Neural progenitor cell (in vitro differentiated cells): ENCODE measurements around the gene MRM3. TPM values are rescaled to one million over a fixed set of nuclear protein-coding genes. Genes with fewer than 3 reads are reported as not detected.
"Not testable (repeated sequence)": the region's sequence is repeated elsewhere in the genome, so short reads cannot be mapped to it uniquely, and the experiment has no call there.

ENCODE experiments used
- DNase-seq: peaks from one replicate; pipeline ENCODE4 v3.0.0-alpha.2; 2016; ENCODE audit warnings: low spot score
- H2AFZ ChIP-seq: fragments of 200-600 bp; sonication (generic); replicated peaks from 2 replicates; pipeline ENCODE4 v1.6.1; 2016; ENCODE audit warnings: antibody characterized with exemption
- H3F3A ChIP-seq: fragments of 200-600 bp; sonication (generic); 2 replicates; pipeline ENCODE4 v1.6.1; 2016; ENCODE audit warnings: antibody characterized with exemption, low read depth
- H3K27ac ChIP-seq: fragments of 200-600 bp; sonication (generic); 2 replicates; pipeline ENCODE4 v1.5.1; 2016; ENCODE audit warnings: mild to moderate bottlenecking
- H3K27me3 ChIP-seq: fragments of 200-600 bp; sonication (generic); 2 replicates; pipeline ENCODE4 v1.6.1; 2016; ENCODE audit warnings: mild to moderate bottlenecking, moderate library complexity
- H3K36me3 ChIP-seq: fragments of 200-600 bp; sonication (generic); 2 replicates; pipeline ENCODE4 v1.5.1; 2016
- H3K4me1 ChIP-seq: fragments of 200-600 bp; sonication (generic); 2 replicates; pipeline ENCODE4 v1.6.1; 2016; ENCODE audit warnings: mixed run types
- H3K4me2 ChIP-seq: fragments of 200-600 bp; sonication (generic); 2 replicates; pipeline ENCODE4 v1.6.1; 2016
- H3K4me3 ChIP-seq: fragments of 200-600 bp; sonication (generic); 2 replicates; pipeline ENCODE4 v1.5.1; 2016
- H3K79me2 ChIP-seq: fragments of 200-600 bp; sonication (generic); 2 replicates; pipeline ENCODE4 v1.6.1; 2016; ENCODE audit warnings: low read depth
- H3K9ac ChIP-seq: fragments of 200-600 bp; sonication (generic); 2 replicates; pipeline ENCODE4 v1.6.1; 2016
- H3K9me3 ChIP-seq: fragments of 200-600 bp; sonication (generic); 2 replicates; pipeline ENCODE4 v1.5.1; 2016; ENCODE audit warnings: low read depth
- H4K20me1 ChIP-seq: fragments of 200-600 bp; sonication (generic); 2 replicates; pipeline ENCODE4 v1.6.1; 2016; ENCODE audit warnings: low read depth
- H3K27ac Mint-ChIP-seq: 3 replicates; pipeline ENCODE4 v1.8.0; 2021; ENCODE audit warnings: mixed read lengths
- H3K27me3 Mint-ChIP-seq: 2 replicates; pipeline ENCODE4 v1.8.0; 2022; ENCODE audit warnings: low read depth, mild to moderate bottlenecking, inconsistent platforms, moderate library complexity, mixed read lengths; ENCODE audit not compliant: insufficient read depth
- H3K36me3 Mint-ChIP-seq: 3 replicates; pipeline ENCODE4 v1.8.0; 2021; ENCODE audit warnings: mixed read lengths
- H3K4me1 Mint-ChIP-seq: 3 replicates; pipeline ENCODE4 v1.8.0; 2021; ENCODE audit warnings: mixed read lengths
- H3K4me3 Mint-ChIP-seq: 3 replicates; pipeline ENCODE4 v1.8.0; 2021; ENCODE audit warnings: mild to moderate bottlenecking, moderate library complexity, mixed read lengths
- H3K9me3 Mint-ChIP-seq: 3 replicates; pipeline ENCODE4 v1.8.0; 2020; ENCODE audit warnings: mixed read lengths
- EZH2 ChIP-seq: fragments of 200-600 bp; sonication (generic); IDR thresholded peaks from 2 replicates; pipeline ENCODE4 v1.6.1; 2017; ENCODE audit warnings: antibody characterized with exemption, mild to moderate bottlenecking, moderate library complexity
- EZH2phosphoT487 ChIP-seq: fragments of 200-600 bp; sonication (generic); IDR thresholded peaks from 2 replicates; pipeline ENCODE4 v1.6.1; 2017; ENCODE audit warnings: antibody characterized with exemption
- total RNA-seq: library from RNA; depleted of rRNA; stranded (reverse); fragments of >200 nt; gene quantifications from 2 replicates; pipeline ENCODE4 v1.2.3, GENCODE V29; 2015; ENCODE audit warnings: low replicate concordance
- TF ChIP-seq, protein P1 (sequence below): fragments of 200-600 bp; sonication (generic); IDR thresholded peaks from 2 replicates; pipeline ENCODE4 v1.5.1; 2017; ENCODE audit warnings: antibody characterized with exemption, mild to moderate bottlenecking

MRM3 gene
- total RNA-seq, 1 donor from 2014 or later = 22.3 TPM

DNA sequence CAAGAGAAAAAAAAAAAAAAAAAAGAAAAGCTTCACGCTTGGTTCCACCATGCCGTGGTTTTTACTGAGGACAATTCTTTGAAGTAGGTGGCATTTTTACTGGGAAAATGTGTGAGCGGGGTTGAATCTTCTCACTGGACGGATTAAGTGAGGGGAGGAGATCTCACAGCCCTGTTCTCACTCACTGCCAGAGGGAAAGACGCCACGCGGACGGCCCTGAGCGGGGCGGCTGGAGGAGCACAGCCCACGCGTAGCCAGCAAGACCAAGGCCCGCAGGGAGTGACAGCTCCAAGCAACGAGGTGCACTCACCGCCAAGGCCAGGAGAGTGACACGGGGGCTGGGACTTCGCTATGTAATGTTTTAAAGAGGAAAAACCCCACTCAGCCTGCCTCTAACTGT is 43.1 kb downstream of the MRM3 start:
- Histone ChIP-seq H3K79me2 (peaks cover 5% of the 10 kb centered on the region), H2AFZ (no peak overlapping the region), H3K4me1 (no peaks in the 10 kb centered on the region), H4K20me1 (peaks cover 3% of the 10 kb centered on the region), H3K4me3 (no peak overlapping the region), H3K9ac (no peak overlapping the region), H3K27ac (no peak overlapping the region), H3K4me2 (no peak overlapping the region), H3K9me3 (no peaks in the 10 kb centered on the region), H3K27me3 (no peaks in the 10 kb centered on the region), H3K36me3 (no peaks in the 10 kb centered on the region), H3F3A (no peaks in the 10 kb centered on the region)
- Mint-ChIP-seq H3K27me3 (no peaks in the 10 kb centered on the region), H3K4me3 (no peak overlapping the region), H3K4me1 (peaks cover 4% of the 10 kb centered on the region), H3K9me3 (no peaks in the 10 kb centered on the region), H3K27ac (no peak overlapping the region), H3K36me3 (peaks cover 19% of the 10 kb centered on the region)
- DNase-seq = no peak
- no peak for TF ChIP-seq EZH2
- TF ChIP-seq, protein P1, sequence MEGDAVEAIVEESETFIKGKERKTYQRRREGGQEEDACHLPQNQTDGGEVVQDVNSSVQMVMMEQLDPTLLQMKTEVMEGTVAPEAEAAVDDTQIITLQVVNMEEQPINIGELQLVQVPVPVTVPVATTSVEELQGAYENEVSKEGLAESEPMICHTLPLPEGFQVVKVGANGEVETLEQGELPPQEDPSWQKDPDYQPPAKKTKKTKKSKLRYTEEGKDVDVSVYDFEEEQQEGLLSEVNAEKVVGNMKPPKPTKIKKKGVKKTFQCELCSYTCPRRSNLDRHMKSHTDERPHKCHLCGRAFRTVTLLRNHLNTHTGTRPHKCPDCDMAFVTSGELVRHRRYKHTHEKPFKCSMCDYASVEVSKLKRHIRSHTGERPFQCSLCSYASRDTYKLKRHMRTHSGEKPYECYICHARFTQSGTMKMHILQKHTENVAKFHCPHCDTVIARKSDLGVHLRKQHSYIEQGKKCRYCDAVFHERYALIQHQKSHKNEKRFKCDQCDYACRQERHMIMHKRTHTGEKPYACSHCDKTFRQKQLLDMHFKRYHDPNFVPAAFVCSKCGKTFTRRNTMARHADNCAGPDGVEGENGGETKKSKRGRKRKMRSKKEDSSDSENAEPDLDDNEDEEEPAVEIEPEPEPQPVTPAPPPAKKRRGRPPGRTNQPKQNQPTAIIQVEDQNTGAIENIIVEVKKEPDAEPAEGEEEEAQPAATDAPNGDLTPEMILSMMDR = no peak
- no peak for TF ChIP-seq EZH2phosphoT487

DNA sequence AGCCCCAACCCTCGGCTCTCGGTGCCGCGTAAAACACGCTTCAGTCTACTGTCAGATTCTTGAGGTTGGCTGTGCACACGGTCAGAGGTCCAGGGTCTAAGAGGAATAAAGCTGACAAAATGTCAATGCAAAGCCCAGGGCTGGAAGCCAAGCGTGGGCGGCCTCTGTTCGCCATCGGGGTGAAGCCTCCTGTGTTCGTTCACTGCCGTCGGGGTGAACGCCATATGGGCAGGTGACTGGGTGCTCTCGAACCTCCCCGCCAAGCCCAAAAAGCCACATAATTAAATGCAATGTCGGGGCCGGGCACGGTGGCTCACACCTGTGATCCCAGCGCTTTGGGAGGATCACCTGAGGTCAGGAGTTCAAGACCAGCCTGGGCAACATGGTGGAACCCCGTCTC is 44.6 kb downstream of the MRM3 start:
- no peak for DNase-seq
- Mint-ChIP-seq H3K4me3 (no peak overlapping the region), H3K27ac (no peak overlapping the region), H3K27me3 (no peaks in the 10 kb centered on the region), H3K9me3 (peaks cover under 1% of the 10 kb centered on the region), H3K36me3 (peaks cover 20% of the 10 kb centered on the region), H3K4me1 (peaks cover 4% of the 10 kb centered on the region)
- Histone ChIP-seq H3K9ac (no peak overlapping the region), H3K4me1 (no peaks in the 10 kb centered on the region), H3F3A (no peaks in the 10 kb centered on the region), H3K4me2 (no peak overlapping the region), H3K9me3 (no peaks in the 10 kb centered on the region), H3K27ac (no peak overlapping the region), H4K20me1 (peaks cover 3% of the 10 kb centered on the region), H2AFZ (no peak overlapping the region), H3K27me3 (no peaks in the 10 kb centered on the region), H3K4me3 (no peak overlapping the region), H3K79me2 (peaks cover 9% of the 10 kb centered on the region), H3K36me3 (no peaks in the 10 kb centered on the region)
- no peak for TF ChIP-seq EZH2phosphoT487

DNA sequence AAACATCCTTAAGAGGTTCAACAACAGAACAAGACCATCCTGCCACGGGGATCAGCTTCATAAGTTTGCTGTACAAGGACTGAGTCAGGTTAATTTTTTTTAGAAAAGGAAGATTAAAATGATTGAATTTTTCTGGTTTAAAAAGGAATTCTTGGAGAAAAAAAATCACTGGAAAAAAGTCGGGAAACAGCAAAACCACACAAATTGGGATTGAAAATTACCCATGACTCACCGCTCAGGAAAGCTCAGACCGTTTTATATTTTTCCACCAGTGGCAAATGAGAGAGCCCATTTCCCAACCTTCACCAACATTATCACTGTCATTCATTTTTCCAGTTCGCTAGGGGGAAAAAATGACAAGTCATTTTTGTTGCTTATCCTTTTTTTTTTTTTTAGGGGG is 46.6 kb downstream of the MRM3 start:
- Histone ChIP-seq H3K4me2 (no peak overlapping the region), H3F3A (no peaks in the 10 kb centered on the region), H3K4me1 (no peaks in the 10 kb centered on the region), H2AFZ (no peak overlapping the region), H3K27me3 (no peaks in the 10 kb centered on the region), H3K36me3 (no peaks in the 10 kb centered on the region), H3K4me3 (no peak overlapping the region), H3K27ac (no peak overlapping the region), H4K20me1 (peaks cover 3% of the 10 kb centered on the region), H3K9me3 (no peaks in the 10 kb centered on the region), H3K79me2 (peaks cover 18% of the 10 kb centered on the region), H3K9ac (no peak overlapping the region)
- Mint-ChIP-seq H3K4me3 (no peak overlapping the region), H3K36me3 (peaks cover 28% of the 10 kb centered on the region), H3K27me3 (no peaks in the 10 kb centered on the region), H3K4me1 (peaks cover 4% of the 10 kb centered on the region), H3K27ac (no peak overlapping the region), H3K9me3 (peaks cover 17% of the 10 kb centered on the region)
- TF ChIP-seq EZH2phosphoT487 (no peak), EZH2 (no peak)
- TF ChIP-seq, protein P1 = no peak
- no peak for DNase-seq

DNA sequence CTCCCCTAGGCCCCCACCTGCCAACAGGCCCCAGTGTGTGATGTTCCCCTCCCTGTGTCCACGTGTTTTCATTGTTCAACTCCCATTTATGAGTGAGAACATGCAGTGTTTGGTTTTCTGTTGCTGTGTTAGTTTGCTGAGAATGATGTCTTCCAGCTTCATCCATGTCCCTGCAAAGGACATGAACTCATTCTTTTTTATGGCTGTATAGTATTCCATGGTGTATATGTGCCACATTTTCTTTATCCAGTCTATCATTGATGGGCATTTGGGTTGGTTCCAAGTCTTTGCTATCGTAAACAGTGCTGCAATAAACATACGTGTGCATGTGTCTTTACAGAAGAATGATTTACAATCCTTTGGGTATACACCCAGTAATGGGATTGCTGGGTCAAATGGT is 47.5 kb downstream of the MRM3 start:
- peaks cover 18% of the 10 kb centered on the region for H3K79me2 ChIP-seq
- not testable (repeated sequence) for H3K27ac ChIP-seq, H4K20me1 ChIP-seq, H3K4me1 ChIP-seq, H2AFZ ChIP-seq, H3K4me3 ChIP-seq, H3K4me2 ChIP-seq, H3K4me1 Mint-ChIP-seq, H3F3A ChIP-seq, H3K9ac ChIP-seq, H3K27ac Mint-ChIP-seq, DNase-seq, H3K9me3 ChIP-seq, H3K27me3 Mint-ChIP-seq, H3K36me3 ChIP-seq, H3K27me3 ChIP-seq
- peaks cover 23% of the 10 kb centered on the region for H3K9me3 Mint-ChIP-seq
- H3K4me3 Mint-ChIP-seq = peak overlapping the region; percentile 60
- peaks cover 28% of the 10 kb centered on the region for H3K36me3 Mint-ChIP-seq
